T-helper 1 cell treated with Interleukin-12 subunit alpha and Interleukin-12 subunit beta and Interleukin-4 antibody, amounts not matched to agents 30 μg/mL and 1 μg/mL, for 36 hours (primary cell): ENCODE data around the gene SNAP29.
"Not testable (repeated sequence)": the region's sequence is repeated elsewhere in the genome, so short reads cannot be mapped to it uniquely, and the experiment has no call there.

Experiments used
- H3K27ac Mint-ChIP-seq: one replicate; pipeline ENCODE4 v1.8.0; 2021; ENCODE audit warnings: mild to moderate bottlenecking, mixed read lengths
- H3K27me3 Mint-ChIP-seq: one replicate; pipeline ENCODE4 v1.8.0; 2021; ENCODE audit warnings: low read depth, mixed read lengths
- H3K36me3 Mint-ChIP-seq: one replicate; pipeline ENCODE4 v1.8.0; 2021; ENCODE audit warnings: low read depth, mixed read lengths
- H3K4me1 Mint-ChIP-seq: one replicate; pipeline ENCODE4 v1.8.0; 2021; ENCODE audit warnings: low read depth, mixed read lengths
- H3K4me3 Mint-ChIP-seq: one replicate; pipeline ENCODE4 v1.8.0; 2021; ENCODE audit warnings: mild to moderate bottlenecking, moderate library complexity, mixed read lengths
- H3K9me3 Mint-ChIP-seq: one replicate; pipeline ENCODE4 v1.8.0; 2021; ENCODE audit warnings: mixed read lengths

The SNAP29 gene

DNA sequence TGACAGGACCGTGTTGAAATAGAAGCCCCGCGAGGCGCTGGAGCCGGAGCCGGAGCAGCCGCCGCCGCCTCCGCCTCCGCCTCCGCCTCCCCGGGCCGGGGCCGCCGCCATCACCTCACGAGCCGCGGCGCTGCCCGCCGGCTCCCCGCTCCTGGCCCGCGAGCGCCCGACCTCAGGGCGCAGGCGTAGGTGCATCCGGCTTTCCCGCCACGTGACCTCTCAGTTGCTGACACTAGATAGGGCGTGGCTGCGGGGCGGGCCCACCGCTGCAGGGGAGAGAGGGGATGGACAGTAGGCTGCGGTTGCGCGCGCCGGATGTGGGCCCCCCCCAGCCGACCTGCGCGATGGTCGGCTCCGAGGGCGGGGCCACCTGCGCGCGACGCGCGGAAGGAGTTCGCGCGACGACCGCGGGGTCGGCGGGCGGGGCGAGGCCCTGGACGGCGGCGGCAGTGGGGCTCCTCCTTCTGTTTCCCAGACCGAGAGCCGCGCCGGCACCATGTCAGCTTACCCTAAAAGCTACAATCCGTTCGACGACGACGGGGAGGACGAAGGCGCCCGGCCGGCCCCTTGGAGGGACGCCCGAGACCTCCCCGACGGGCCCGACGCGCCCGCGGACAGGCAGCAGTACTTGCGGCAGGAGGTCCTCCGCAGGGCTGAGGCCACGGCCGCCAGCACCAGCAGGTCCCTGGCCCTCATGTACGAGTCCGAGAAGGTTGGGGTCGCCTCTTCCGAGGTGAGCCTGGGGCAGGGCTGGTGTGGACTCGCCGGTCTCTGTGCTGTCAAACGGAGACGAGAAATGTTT is at the start of gene SNAP29, which contains the start of gene PI4KA:
SNAP29 (plus strand) TSS at position 393 of the 802 bp plus-strand sequence; CDS start at position 497, 104 bp downstream.
PI4KA (minus strand) TSS at position 197 of the 802 bp plus-strand sequence; CDS start at position 111, 86 bp downstream.
- peak within 1 kb of the TSS; percentile 83 for H3K27ac Mint-ChIP-seq
- peaks cover 38% of the 10 kb centered on the region for H3K4me1 Mint-ChIP-seq
- no peaks in the 10 kb centered on the region for H3K27me3 Mint-ChIP-seq
- peak within 1 kb of the TSS; percentile 86 for H3K4me3 Mint-ChIP-seq
- H3K36me3 Mint-ChIP-seq, result peaks cover 11% of the 10 kb centered on the region
- H3K9me3 Mint-ChIP-seq, result no peaks in the 10 kb centered on the region

DNA sequence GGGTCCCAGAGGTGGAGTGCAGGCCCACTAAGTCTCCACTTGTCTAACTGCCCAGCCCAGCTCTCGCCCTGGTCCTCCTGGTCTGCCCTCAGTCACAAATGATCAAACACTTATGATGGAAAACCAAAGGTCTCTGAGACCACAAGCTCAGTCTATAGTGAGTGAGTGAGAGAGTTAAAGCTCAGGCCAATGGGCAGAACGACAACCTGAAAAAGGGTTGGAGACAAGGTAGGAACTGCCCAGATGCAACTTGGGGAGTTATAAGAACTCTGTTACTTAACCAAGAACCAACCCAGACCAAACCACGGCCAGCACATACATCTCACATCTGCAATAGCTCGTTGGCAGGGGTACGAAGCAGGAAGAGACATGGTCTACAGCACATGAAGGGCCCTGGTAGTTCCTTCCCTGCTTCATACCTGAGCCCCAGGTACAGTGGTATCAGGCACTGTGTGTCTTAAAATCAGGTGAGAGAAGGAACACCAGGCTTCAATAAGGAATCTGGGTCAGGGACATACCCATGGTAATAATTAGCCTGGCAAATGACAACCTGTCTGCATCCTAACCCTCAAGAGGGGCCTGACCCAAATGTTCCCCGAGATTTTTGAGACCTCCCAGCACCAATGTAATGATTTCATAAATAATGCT is 49.1 kb upstream of the SNAP29 start:
- H3K27ac Mint-ChIP-seq, result no peak overlapping the region
- peaks cover 8% of the 10 kb centered on the region for H3K4me1 Mint-ChIP-seq
- peaks cover 39% of the 10 kb centered on the region for H3K36me3 Mint-ChIP-seq
- H3K9me3 Mint-ChIP-seq, result no peaks in the 10 kb centered on the region
- H3K27me3 Mint-ChIP-seq, result no peaks in the 10 kb centered on the region
- no peak overlapping the region for H3K4me3 Mint-ChIP-seq

DNA sequence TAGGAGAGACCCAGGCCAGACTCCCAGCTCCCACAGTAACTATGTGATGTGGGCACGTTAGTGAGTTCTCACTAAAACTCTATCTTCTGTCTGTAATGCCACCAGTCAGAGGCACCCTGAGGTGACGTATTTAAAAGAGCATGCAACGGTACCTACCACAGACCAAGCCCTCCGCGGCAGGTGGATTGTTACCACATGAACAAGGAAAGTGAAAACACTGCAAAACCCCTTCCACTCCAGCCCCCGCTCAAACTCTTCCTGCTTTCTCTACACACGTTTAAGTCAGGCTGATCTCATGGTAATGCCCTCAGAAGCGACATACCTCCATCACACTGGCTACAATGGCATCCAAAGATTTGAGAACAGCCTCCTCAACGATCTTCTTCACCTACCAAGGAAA is 48.2 kb upstream of the SNAP29 start:
- no peak overlapping the region for H3K4me3 Mint-ChIP-seq
- no peak overlapping the region for H3K27ac Mint-ChIP-seq
- H3K27me3 Mint-ChIP-seq, result no peaks in the 10 kb centered on the region
- peaks cover 40% of the 10 kb centered on the region for H3K36me3 Mint-ChIP-seq
- H3K9me3 Mint-ChIP-seq, result no peaks in the 10 kb centered on the region
- H3K4me1 Mint-ChIP-seq, result peaks cover 8% of the 10 kb centered on the region

DNA sequence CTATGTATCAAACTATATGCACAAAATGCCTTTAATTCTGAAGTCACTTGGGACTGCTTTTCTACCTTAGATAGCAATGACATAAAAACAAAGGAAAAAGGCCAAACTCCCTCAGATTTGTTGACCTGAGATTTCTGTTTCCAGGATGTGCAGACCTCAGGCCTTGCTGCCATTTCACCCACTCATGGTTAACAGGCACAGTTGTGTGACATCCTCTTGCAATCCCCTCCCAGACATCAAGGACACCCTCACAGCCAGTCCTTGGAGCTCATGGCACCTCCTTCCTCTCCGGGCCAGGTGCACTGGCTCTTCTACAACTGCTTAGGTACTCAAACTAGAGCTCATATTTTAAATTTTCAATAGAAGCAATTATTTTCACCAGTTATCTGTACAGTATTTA is 47.6 kb upstream of the SNAP29 start:
- Mint-ChIP-seq H3K27me3 (no peaks in the 10 kb centered on the region), H3K4me1 (peaks cover 8% of the 10 kb centered on the region), H3K27ac (no peak overlapping the region), H3K9me3 (no peaks in the 10 kb centered on the region), H3K4me3 (no peak overlapping the region), H3K36me3 (peaks cover 38% of the 10 kb centered on the region)

DNA sequence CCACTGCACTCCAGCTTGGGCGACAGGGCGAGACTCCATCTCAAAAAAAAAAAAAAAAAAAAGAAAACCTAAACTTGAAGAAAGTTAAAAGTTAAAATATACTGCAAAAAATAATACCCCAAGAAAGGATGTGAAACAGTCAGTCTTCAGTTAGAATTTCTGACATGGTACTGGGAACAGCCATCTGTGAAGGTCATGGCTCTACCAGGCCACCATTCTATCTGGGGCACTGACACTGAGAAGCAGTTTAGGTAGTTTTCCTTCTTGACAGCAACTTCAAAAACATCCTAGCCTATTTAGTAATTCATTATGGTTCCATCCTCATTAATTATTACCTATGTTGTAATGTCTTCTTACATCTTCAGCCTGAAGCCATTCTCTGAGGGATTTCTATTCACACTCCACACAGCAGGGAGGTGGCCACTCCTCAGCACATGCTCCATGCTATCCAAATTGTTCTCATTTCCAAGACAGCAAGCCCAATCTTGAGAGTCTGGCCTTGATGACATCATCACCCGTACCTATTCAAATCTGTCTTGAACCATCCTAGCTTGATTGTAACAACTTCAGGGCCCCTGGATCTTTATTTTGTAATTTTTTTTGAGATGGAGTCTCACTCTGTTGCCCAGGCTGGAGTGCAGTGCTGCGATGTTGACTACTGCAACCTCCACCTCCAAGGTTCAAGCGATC is 46.7 kb upstream of the SNAP29 start:
- Mint-ChIP-seq H3K27me3 (no peaks in the 10 kb centered on the region), H3K36me3 (peaks cover 43% of the 10 kb centered on the region), H3K27ac (no peak overlapping the region), H3K4me1 (peaks cover 8% of the 10 kb centered on the region), H3K4me3 (no peak overlapping the region), H3K9me3 (no peaks in the 10 kb centered on the region)

DNA sequence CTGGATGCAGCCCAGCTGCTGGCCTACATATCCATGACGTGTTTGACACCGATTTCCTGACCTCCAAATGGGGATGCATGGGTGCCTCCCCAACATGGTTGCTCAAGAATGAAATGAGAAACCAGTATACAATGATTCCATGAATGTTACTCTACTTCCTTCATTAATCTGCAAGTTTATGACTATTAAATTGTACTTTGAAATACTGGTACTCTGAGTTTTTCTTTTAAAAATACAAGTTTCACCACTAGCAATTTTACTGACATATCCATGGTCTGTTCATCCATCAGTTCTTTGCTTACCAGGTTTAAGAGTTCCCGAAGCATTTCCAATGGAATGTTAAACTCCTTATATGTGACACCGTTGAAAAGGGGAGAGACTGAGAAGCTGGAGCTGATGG is 45.8 kb upstream of the SNAP29 start:
- Mint-ChIP-seq H3K36me3 (peaks cover 39% of the 10 kb centered on the region), H3K27ac (no peak overlapping the region), H3K9me3 (no peaks in the 10 kb centered on the region), H3K27me3 (no peaks in the 10 kb centered on the region), H3K4me3 (no peak overlapping the region), H3K4me1 (peaks cover 8% of the 10 kb centered on the region)

DNA sequence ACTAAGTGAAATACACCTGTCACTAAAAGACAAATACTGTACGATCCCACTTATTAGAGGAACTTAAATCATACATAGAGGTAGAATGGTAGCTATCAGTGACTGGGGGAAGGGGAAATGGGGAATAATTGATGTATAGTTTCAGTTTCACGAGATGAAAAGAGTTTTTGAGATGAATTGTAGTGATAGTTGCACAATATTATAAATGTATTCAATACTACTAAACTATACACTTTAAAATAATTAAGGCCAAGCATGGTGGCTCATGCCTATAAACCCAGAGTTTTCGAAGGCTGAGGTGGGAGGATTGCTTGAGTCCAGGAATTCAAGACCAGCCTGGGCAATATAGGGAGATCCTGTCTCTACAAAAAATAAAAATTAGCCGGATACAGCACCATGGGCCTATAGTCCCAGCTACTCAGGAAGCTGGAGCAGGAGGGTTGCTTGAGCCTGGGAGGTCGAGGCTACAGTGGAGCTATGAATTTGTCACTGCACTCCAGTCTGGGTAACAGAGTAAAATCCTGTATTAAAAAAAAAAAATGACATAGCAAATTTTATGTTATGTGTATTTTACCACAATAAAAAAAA is 44.5 kb upstream of the SNAP29 start:
- no peak overlapping the region for H3K27ac Mint-ChIP-seq
- H3K4me1 Mint-ChIP-seq, result peaks cover 8% of the 10 kb centered on the region
- H3K9me3 Mint-ChIP-seq, result no peaks in the 10 kb centered on the region
- peaks cover 43% of the 10 kb centered on the region for H3K36me3 Mint-ChIP-seq
- no peak overlapping the region for H3K4me3 Mint-ChIP-seq
- no peaks in the 10 kb centered on the region for H3K27me3 Mint-ChIP-seq

DNA sequence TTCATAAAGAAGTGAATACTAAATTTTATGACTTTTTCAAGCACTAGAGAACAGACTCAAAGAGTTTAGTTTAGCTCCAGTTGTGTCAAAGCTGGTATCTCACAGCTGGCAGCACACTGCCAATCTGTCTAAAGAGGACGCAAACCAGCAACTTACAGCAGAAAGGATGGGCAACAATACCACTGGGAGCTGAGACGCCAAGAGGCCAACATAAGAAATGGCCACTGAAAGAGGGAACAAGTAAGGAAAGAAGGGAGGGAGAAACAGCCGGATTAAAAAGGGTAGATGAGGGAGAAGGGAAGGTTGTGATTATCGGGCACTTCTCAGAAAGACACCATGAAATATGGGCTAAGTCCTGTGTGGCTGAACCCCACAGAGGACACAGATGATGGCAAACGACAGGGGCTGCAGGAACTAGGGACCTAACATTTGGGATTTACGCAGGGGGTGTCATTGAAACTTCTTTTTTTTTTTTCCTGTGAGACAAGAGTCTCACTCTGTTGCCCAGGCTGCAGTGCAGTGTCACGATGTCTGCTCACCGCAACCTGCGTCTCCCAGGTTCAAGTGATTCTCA is 43.2 kb upstream of the SNAP29 start:
- Mint-ChIP-seq H3K36me3 (peaks cover 39% of the 10 kb centered on the region), H3K9me3 (no peaks in the 10 kb centered on the region), H3K27me3 (no peaks in the 10 kb centered on the region)

DNA sequence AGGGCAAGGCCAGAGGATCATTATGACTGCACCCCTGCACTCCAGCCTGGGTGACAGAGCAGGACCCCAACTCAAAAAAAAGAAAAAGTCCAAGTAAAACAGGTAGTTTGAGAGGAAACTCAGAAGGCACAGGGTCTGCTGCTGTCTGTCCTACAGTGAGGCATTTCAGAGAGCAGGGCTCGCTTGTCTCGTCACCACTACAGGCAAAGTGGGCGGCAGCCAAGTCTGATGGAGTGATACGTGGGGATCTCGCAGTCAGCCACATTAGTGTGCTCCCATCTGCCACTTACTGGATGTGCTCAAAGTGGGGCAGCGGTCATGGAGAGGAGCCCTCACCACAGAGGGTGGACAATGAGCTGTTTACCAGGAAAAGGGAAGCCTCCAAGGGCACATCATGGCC is 42.2 kb upstream of the SNAP29 start:
- Mint-ChIP-seq H3K27ac (no peak overlapping the region), H3K36me3 (peaks cover 37% of the 10 kb centered on the region)

More for the DNA sequence above, 43.2 kb upstream of the SNAP29 start:
- H3K27ac Mint-ChIP-seq, result no peak overlapping the region
- peaks cover 5% of the 10 kb centered on the region for H3K4me1 Mint-ChIP-seq
- no peak overlapping the region for H3K4me3 Mint-ChIP-seq

DNA sequence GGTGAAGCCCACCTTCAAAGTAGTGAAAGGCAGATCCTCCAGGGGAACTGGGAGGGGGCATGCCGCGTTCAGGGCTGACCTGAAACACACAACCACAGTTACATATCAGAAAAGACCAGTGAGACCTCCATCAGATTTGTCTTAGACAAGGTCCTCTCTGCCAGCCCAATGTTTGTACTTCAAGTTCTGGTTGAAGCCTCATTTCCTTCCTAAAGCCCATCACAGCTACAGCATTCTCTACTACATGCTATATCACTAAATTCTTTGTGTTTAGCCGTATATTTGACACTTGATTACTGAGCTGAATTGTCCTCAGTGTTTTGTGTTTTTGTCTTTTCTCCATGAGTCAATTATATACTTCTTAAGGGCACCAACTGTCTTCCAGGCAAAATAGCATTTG is 40.3 kb upstream of the SNAP29 start:
- no peaks in the 10 kb centered on the region for H3K9me3 Mint-ChIP-seq
- peaks cover 28% of the 10 kb centered on the region for H3K36me3 Mint-ChIP-seq
- H3K4me1 Mint-ChIP-seq, result no peaks in the 10 kb centered on the region
- no peak overlapping the region for H3K4me3 Mint-ChIP-seq
- no peaks in the 10 kb centered on the region for H3K27me3 Mint-ChIP-seq
- H3K27ac Mint-ChIP-seq, result no peak overlapping the region

More for the DNA sequence above, 42.2 kb upstream of the SNAP29 start:
- Mint-ChIP-seq H3K9me3 (no peaks in the 10 kb centered on the region), H3K27me3 (no peaks in the 10 kb centered on the region), H3K4me3 (no peak overlapping the region), H3K4me1 (no peaks in the 10 kb centered on the region)

DNA sequence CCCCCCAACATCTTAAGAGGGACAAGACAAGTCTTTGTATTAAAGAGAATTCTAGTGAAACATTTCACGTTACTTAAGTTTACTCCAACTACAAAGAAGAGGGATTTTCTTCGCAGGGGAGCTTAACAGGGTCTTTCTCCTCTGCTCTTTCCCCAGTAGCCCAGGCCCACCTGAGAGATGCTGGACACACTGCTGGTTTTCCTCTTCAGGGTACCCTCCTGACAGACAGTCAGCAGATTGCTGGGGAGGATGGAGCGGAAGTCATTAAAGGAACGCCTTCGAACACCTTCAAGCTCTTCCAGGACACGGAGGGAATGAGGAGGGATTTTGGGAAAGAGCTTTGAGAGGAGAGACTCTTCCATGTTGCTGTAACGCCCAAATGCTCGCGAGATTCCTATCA is 39.3 kb upstream of the SNAP29 start:
- H3K36me3 Mint-ChIP-seq, result peaks cover 27% of the 10 kb centered on the region
- H3K27ac Mint-ChIP-seq, result no peak overlapping the region
- no peaks in the 10 kb centered on the region for H3K4me1 Mint-ChIP-seq
- no peaks in the 10 kb centered on the region for H3K9me3 Mint-ChIP-seq
- H3K27me3 Mint-ChIP-seq, result no peaks in the 10 kb centered on the region
- H3K4me3 Mint-ChIP-seq, result no peak overlapping the region

DNA sequence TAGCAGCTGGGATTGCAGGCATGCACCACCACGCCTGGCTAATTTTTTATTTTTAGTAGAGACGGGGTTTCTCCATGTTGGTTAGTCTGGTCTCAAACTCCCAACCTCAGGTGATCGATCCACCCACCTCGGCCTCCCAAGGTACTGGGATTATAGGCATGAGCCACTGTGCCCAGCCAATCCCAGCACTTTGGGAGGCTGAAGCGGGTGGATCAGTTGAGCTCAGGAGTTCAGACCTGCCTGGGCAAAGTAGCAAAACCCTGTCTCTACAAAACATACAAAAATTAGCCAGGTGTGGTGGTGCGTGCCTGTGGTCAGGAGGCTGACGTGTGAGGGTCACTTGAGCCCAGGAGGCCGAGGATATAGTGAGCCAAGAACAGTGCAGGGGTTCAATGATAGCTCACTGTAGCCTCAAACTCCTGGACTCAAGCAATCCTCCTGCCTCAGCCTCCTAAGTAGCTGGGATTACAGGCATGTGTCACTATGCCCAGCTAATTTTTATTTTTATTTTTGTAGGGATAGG is 37.0 kb upstream of the SNAP29 start:
- not testable (repeated sequence) for H3K4me3 Mint-ChIP-seq, H3K4me1 Mint-ChIP-seq, H3K27ac Mint-ChIP-seq, H3K27me3 Mint-ChIP-seq, H3K9me3 Mint-ChIP-seq
- peaks cover 30% of the 10 kb centered on the region for H3K36me3 Mint-ChIP-seq

DNA sequence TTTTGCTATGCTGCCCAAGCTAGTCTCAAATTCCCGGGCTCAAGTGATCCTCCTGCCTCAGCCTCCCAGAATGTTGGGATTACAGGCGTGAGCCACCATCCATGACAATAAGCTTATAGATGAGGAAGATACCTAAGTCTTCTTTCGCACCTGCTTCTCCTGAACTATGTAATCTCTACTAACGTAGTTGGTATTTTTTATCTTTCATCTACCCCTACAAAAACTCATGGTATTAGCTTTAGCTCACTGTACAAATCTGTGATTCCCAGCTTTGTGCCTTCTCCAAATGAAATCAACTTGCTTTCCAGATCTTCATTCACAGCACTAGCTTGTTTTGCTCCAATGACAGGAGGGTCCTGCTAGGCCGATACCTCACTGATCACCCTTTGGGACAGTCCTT is 36.6 kb upstream of the SNAP29 start:
- Mint-ChIP-seq H3K4me1 (no peaks in the 10 kb centered on the region), H3K4me3 (no peak overlapping the region), H3K36me3 (peaks cover 29% of the 10 kb centered on the region), H3K27ac (no peak overlapping the region), H3K27me3 (no peaks in the 10 kb centered on the region), H3K9me3 (no peaks in the 10 kb centered on the region)

DNA sequence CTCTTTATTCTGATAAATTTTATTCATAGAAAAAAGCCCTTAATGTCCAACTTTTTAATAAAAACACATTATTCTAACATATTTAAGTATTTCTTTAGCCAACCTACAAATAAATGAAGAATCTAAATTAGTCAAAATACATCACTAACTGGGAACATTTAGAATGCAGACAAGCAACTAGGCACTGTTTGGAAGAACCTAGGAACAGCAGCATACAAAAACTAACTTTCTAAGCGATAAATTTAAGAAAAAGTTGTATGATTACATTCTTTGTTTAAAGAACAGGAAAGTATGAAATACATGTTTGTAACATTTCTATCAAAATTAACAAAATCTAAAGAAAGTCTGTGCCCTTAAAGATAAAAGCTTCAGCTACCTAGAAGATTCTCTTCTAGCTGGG is 35.5 kb upstream of the SNAP29 start:
- no peaks in the 10 kb centered on the region for H3K4me1 Mint-ChIP-seq
- H3K27me3 Mint-ChIP-seq, result no peaks in the 10 kb centered on the region
- no peak overlapping the region for H3K27ac Mint-ChIP-seq
- peaks cover 30% of the 10 kb centered on the region for H3K36me3 Mint-ChIP-seq
- no peaks in the 10 kb centered on the region for H3K9me3 Mint-ChIP-seq
- no peak overlapping the region for H3K4me3 Mint-ChIP-seq
